H9 (cell line): ENCODE measurements around the gene KCTD21. TPM values are rescaled to one million over a fixed set of nuclear protein-coding genes. Genes with fewer than 3 reads are reported as not detected.

Experiments used
- DNase-seq: peaks from one replicate; pipeline ENCODE4 v3.0.0-alpha.2; 2017
- H2AFZ ChIP-seq: one replicate; pipeline ENCODE4 v1.6.1; 2013; ENCODE audit warnings: mild to moderate bottlenecking, low read length, control low read depth, moderate library complexity
- H2AK5ac ChIP-seq: 2 replicates; pipeline ENCODE4 v1.6.1; 2013; ENCODE audit warnings: low read length, control low read depth, mixed read lengths; ENCODE audit not compliant: insufficient read length
- H2BK120ac ChIP-seq: one replicate; pipeline ENCODE4 v1.6.1; 2013; ENCODE audit warnings: low read depth, mild to moderate bottlenecking, low read length, control low read depth, inconsistent platforms; ENCODE audit not compliant: poor library complexity, severe bottlenecking
- H2BK12ac ChIP-seq: 2 replicates; pipeline ENCODE4 v1.6.1; 2013; ENCODE audit warnings: low read length, control low read depth, mixed read lengths, low read depth; ENCODE audit not compliant: insufficient read length
- H2BK15ac ChIP-seq: 2 replicates; pipeline ENCODE4 v1.6.1; 2013; ENCODE audit warnings: low read depth, low read length, control low read depth
- H2BK20ac ChIP-seq: one replicate; pipeline ENCODE4 v1.6.1; 2013; ENCODE audit warnings: low read depth, mild to moderate bottlenecking, low read length, control low read depth, inconsistent platforms; ENCODE audit not compliant: poor library complexity, severe bottlenecking
- H2BK5ac ChIP-seq: 2 replicates; pipeline ENCODE4 v1.6.1; 2013; ENCODE audit warnings: low read length, control low read depth, mixed read lengths; ENCODE audit not compliant: insufficient read length
- H3K14ac ChIP-seq: 2 replicates; pipeline ENCODE4 v1.6.1; 2013; ENCODE audit warnings: low read length, control low read depth; ENCODE audit not compliant: insufficient read depth
- H3K18ac ChIP-seq: 2 replicates; pipeline ENCODE4 v1.6.1; 2013; ENCODE audit warnings: low read depth, mild to moderate bottlenecking, mixed read lengths, low read length, control low read depth; ENCODE audit not compliant: insufficient read length
- H3K23ac ChIP-seq: 2 replicates; pipeline ENCODE4 v1.6.1; 2013; ENCODE audit warnings: low read length, control low read depth, mixed read lengths, low read depth; ENCODE audit not compliant: insufficient read length
- H3K23me2 ChIP-seq: 2 replicates; pipeline ENCODE4 v1.6.1; 2013; ENCODE audit warnings: low read depth, mild to moderate bottlenecking, mixed read lengths, low read length, control low read depth; ENCODE audit not compliant: insufficient read length, poor library complexity, severe bottlenecking
- H3K27ac ChIP-seq: 2 replicates; pipeline ENCODE4 v1.5.1; 2013; ENCODE audit warnings: low read length, control low read depth, mixed read lengths, low read depth; ENCODE audit not compliant: insufficient read length
- H3K27me3 ChIP-seq: 2 replicates; pipeline ENCODE4 v1.6.1; 2013; ENCODE audit warnings: low read length, control low read depth, inconsistent platforms; ENCODE audit not compliant: insufficient read depth
- H3K4ac ChIP-seq: 2 replicates; pipeline ENCODE4 v1.6.1; 2013; ENCODE audit warnings: low read depth, mild to moderate bottlenecking, control low read depth, inconsistent platforms, low read length, moderate library complexity
- H3K4me1 ChIP-seq: 2 replicates; pipeline ENCODE4 v1.6.1; 2013; ENCODE audit warnings: low read length, control low read depth, inconsistent platforms; ENCODE audit not compliant: insufficient read depth
- H3K4me2 ChIP-seq: 2 replicates; pipeline ENCODE4 v1.6.1; 2013; ENCODE audit warnings: low read length, control low read depth, mixed read lengths; ENCODE audit not compliant: insufficient read length, insufficient read depth
- H3K56ac ChIP-seq: 2 replicates; pipeline ENCODE4 v1.6.1; 2013; ENCODE audit warnings: low read depth, mild to moderate bottlenecking, mixed read lengths, low read length, control low read depth; ENCODE audit not compliant: insufficient read length
- H3K79me1 ChIP-seq: 2 replicates; pipeline ENCODE4 v1.6.1; 2013; ENCODE audit warnings: low read depth, mild to moderate bottlenecking, moderate library complexity, low read length, control low read depth, inconsistent platforms; ENCODE audit not compliant: insufficient read depth, poor library complexity, severe bottlenecking
- H3K79me2 ChIP-seq: 2 replicates; pipeline ENCODE4 v1.6.1; 2013; ENCODE audit warnings: low read length, control low read depth, inconsistent platforms; ENCODE audit not compliant: insufficient read depth
- H3K9ac ChIP-seq: 2 replicates; pipeline ENCODE4 v1.6.1; 2013; ENCODE audit warnings: low read length, control low read depth, mixed read lengths; ENCODE audit not compliant: insufficient read length; ENCODE audit errors: extremely low read depth
- H3K9me3 ChIP-seq: one replicate; pipeline ENCODE4 v1.6.1; 2013; ENCODE audit warnings: low read depth, low read length, inconsistent platforms; ENCODE audit not compliant: control insufficient read depth
- H3T11ph ChIP-seq: one replicate; pipeline ENCODE4 v1.6.1; 2013; ENCODE audit warnings: mild to moderate bottlenecking, low read length, control low read depth, inconsistent platforms
- H4K20me1 ChIP-seq: one replicate; pipeline ENCODE4 v1.6.1; 2013; ENCODE audit not compliant: control insufficient read depth, insufficient read length, insufficient read depth
- H4K5ac ChIP-seq: 2 replicates; pipeline ENCODE4 v1.6.1; 2013; ENCODE audit warnings: low read depth, mild to moderate bottlenecking, mixed read lengths, low read length, control low read depth; ENCODE audit not compliant: insufficient read length
- H4K8ac ChIP-seq: replicated peaks from 2 replicates; pipeline ENCODE4 v1.6.1; 2013; ENCODE audit warnings: low read length, control low read depth, mixed read lengths, low read depth; ENCODE audit not compliant: insufficient read length
- H4K91ac ChIP-seq: 2 replicates; pipeline ENCODE4 v1.6.1; 2013; ENCODE audit warnings: low read depth, mild to moderate bottlenecking, moderate library complexity, mixed read lengths, low read length, control low read depth; ENCODE audit not compliant: insufficient read length
- H3K27ac Mint-ChIP-seq, 3 experiments: 2 replicates in 2 of 3; 3 replicates in 1 of 3; pipeline ENCODE4 v1.8.0; 2020 to 2021; ENCODE audit warnings: mixed read lengths in 3 of 3, mild to moderate bottlenecking in 1 of 3, moderate library complexity in 1 of 3
- H3K27me3 Mint-ChIP-seq: 2 replicates; pipeline ENCODE4 v1.8.0; 2021; ENCODE audit warnings: low read depth, mild to moderate bottlenecking, moderate library complexity, mixed read lengths
- H3K36me3 Mint-ChIP-seq, 3 experiments: 2 replicates in 2 of 3; 3 replicates in 1 of 3; pipeline ENCODE4 v1.8.0; 2020 to 2021; ENCODE audit warnings: low read depth in 3 of 3, mixed read lengths in 3 of 3; ENCODE audit not compliant: insufficient read depth in 1 of 3
- H3K4me1 Mint-ChIP-seq, 2 experiments: 2 replicates each; pipeline ENCODE4 v1.8.0; 2020; ENCODE audit warnings: mixed read lengths in 2 of 2
- H3K4me3 Mint-ChIP-seq, 2 experiments: 2 replicates in 1 of 2; 3 replicates in 1 of 2; pipeline ENCODE4 v1.8.0; 2020 to 2021; ENCODE audit warnings: mild to moderate bottlenecking in 2 of 2, mixed read lengths in 2 of 2, moderate library complexity in 1 of 2
- H3K9me3 Mint-ChIP-seq, 2 experiments: 2 replicates in 1 of 2; 3 replicates in 1 of 2; pipeline ENCODE4 v1.8.0; 2020; ENCODE audit warnings: mild to moderate bottlenecking in 2 of 2, mixed read lengths in 2 of 2, moderate library complexity in 1 of 2
- CTCF ChIP-seq: fragments of 200-600 bp; sonication (generic); conservative IDR thresholded peaks from 3 replicates; pipeline ENCODE4 v1.8.0; 2021; ENCODE audit warnings: antibody characterized with exemption, mild to moderate bottlenecking
- WGBS: extraction: QIAGEN DNeasy Blood & Tissue Kit; methylation state at CpG from one replicate; pipeline ENCODE4 v1.1.7; 2013; ENCODE audit warnings: missing lambda C conversion rate, low lambda C conversion rate, mixed read lengths; ENCODE audit not compliant: insufficient read length; ENCODE audit errors: extremely low coverage; 5-methylcytosine and 5-hydroxymethylcytosine counted together
- total RNA-seq: library from RNA; stranded (reverse); gene quantifications from 2 replicates; pipeline ENCODE4 v1.2.1, GENCODE V29; 2021

KCTD21 gene
- total RNA-seq, 1 experiment from 2014 or later = 4.0 TPM

- Histone ChIP-seq H2AK5ac (no peak overlapping the region), H4K20me1 (no peaks in the 10 kb centered on the region), H3K9ac (no peak overlapping the region), H3K79me1 (no peaks in the 10 kb centered on the region), H3K23ac (no peak overlapping the region), H3T11ph (no peak overlapping the region), H3K27ac (no peak overlapping the region), H3K14ac (no peak overlapping the region), H2BK5ac (no peak overlapping the region), H3K4me2 (peak overlapping the region; percentile 86), H3K56ac (no peak overlapping the region), H4K91ac (no peak overlapping the region), H2BK15ac (no peak overlapping the region), H4K8ac (no peak overlapping the region), H2BK20ac (no peak overlapping the region), H4K5ac (no peak overlapping the region), H2BK12ac (no peak overlapping the region), H2AFZ (no peak overlapping the region), H3K27me3 (no peaks in the 10 kb centered on the region), H3K9me3 (no peaks in the 10 kb centered on the region), H3K79me2 (peaks cover 12% of the 10 kb centered on the region; the same call in 1 of the 2 replicates), H2BK120ac (no peak overlapping the region), H3K23me2 (peaks cover 4% of the 10 kb centered on the region), H3K4me1 (no peaks in the 10 kb centered on the region), H3K4ac (no peak overlapping the region), H3K18ac (no peak overlapping the region)
- TF ChIP-seq CTCF = no peak
- Mint-ChIP-seq H3K27ac (peak overlapping the region in 2 of 3 experiments; percentile 42 to 63; a peak in 3 of 7 replicates), H3K4me1 (peaks cover 13 to 16% of the 10 kb centered on the region in 2 experiments), H3K27me3 (no peaks in the 10 kb centered on the region), H3K36me3 (peaks cover 23 to 55% (median 47%) of the 10 kb centered on the region in 3 experiments), H3K9me3 (no peaks in the 10 kb centered on the region; a peak in 1 of 5 replicates), H3K4me3 (peak overlapping the region; percentile 88 to 91)
- WGBS = no CpG with 5 or more reads among the region's 17 CpGs
- no peak for DNase-seq
These were observed 47.9 kb downstream of the KCTD21 start for GRCh38 chr11:78140392-78141077.
